Stromal cell of bone marrow (primary cell): ENCODE results near the gene TLR1.
"Not testable (repeated sequence)": the region's sequence is repeated elsewhere in the genome, so short reads cannot be mapped to it uniquely, and the experiment has no call there.

ENCODE experiments used
- DNase-seq: peaks from one replicate; pipeline ENCODE4 v3.0.0-alpha.2; 2012; ENCODE audit warnings: low read depth

Gene TLR1

DNA sequence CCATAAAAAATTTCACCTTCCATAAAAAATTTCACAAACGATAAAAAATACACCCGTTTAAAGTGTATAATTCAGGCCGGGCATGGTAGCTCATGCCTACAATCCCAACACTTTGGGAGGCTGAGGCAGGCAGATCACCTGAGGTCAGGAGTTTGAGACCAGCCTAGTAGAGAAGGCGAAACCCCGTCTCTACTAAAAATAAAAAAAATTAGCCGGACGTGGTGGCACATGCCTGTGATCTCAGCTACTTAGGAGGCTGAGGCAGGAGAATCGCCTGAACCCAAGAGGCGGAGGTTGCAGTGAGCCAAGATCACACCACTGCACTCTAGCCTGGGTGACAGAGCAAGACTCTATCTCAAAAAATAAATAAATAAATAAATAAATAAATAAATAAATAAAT lies 1.7 kb upstream of the TLR1 start:
- DNase-seq = not testable (repeated sequence)

DNA sequence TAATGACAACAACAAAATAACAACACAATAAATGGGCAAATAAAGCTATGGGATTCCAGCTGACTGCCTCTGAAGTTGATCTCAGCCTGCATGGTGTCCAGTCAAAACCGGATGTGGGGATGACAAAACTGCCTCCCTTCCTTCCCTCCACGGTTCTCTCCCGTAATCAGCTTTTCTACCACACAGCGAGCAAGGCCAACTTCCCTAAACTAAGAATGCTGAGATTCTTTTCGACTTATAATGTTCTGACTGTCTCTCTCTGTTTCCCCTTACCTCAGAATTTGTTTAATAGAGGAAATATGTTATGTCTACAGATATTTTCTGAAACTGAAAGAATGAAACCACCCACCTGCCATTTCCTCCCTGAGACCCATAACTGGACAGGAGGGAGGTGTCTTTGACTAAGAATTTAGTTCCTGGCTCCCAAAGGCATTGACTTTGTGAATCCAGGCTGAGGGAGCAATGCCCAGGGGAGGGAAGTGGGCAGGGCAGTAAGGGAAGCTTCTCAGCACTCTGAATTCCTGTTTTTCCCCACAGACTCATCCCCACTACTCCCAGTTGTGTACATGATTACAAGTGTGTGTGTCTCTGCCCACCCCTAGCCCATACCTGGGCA lies 1.0 kb upstream of the TLR1 start:
- DNase-seq = no peak

DNA sequence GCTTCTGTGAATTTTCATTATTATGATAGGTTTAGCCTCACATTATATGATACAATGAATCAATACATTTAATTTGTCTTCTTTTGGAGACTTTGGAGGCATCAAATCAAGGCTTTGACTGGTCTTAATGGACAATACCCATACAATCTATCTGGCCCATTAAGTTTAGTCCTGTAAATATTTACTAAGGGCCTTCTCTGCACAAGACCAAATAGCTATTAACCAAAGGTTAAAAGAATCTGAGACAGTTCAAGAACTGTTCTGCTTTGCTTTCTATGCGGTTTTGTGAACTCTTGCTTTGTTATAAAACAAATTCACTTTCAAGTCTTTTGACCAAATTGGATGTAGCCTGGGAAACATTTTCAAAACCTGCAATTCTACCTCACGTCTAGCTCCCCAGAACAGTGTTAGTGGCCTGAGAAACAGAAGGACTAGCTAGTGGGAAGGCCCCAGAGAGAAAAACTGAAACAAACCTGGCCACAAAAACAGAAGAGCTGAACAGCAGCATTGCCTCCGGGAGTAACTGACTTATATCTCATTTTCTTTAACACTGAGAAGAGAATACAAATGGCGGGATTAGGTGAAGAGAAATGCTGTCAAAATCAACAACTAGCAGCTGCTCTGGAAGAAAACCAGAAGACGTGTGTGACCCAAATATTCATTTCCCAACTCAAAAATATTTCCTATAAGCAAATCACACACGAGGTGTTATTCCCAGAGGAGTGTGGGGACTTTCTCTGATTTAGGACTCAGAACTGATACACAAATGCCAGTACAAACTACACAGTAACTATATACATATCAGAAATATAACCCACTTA lies 548 bp downstream of the TLR1 start:
- DNase-seq = no peak

DNA sequence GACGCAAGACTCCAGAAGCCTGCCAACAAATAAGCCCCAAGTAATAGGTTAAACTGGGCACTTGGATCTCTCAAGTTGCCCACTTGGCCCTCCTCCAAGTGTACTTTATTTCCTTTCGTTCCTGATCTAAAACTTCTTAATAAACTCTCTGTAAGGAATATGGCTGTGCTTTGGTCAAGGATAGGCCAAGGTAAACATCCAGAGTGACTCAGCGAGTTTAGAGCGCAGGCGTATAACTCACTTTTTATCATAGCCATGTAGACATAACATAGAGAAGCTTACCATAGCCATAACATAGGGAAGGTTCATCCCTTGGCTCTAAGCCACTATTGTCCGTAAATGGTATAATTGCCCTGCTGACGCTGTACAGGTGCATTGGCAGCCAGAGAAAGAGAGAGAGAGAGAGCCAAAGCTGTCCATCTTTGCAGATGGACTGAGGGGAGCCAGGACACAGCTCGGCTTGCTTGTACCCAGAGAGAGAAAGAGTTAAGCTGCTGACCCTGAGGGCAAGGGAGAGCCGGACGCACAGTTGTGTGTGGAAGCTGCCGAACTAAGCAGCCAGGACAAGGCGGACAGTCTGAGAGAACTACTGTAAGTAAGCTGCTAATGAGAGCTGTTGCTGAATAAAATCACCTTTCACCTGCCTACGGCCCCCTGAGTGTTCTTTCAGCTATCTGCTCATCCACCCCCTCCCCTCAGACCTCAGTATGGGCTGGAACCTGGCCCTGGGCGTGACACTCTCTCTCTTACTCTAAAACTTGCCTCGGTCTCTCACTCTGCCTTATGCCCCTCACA lies 1.8 kb downstream of the TLR1 start:
- DNase-seq = no peak

GRCh38 chr4:38800961-38801450 lies 3.6 kb downstream of the TLR1 start:
- DNase-seq = no peak

DNA sequence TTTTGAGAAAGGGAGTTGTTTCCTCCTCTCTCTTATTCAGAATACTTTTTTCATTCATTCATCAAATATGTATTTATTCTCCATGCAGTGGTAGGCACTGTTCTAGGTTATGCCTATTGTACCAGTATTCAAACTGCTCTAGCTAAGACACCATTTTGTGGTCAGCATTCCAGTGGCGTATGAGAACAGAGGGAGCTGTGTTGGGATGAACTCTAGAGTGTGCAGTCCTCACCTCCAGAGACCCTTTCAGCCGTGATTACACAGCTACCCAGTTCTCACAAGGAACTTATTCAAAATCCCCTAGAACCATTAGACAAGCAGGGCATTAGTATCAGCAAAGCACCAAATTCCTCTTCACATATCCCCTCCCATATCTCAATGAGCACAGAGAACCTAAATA lies 4.2 kb downstream of the TLR1 start:
- no peak for DNase-seq

GRCh38 chr4:38795087-38795486 lies 9.5 kb downstream of the TLR1 start:
- no peak for DNase-seq

DNA sequence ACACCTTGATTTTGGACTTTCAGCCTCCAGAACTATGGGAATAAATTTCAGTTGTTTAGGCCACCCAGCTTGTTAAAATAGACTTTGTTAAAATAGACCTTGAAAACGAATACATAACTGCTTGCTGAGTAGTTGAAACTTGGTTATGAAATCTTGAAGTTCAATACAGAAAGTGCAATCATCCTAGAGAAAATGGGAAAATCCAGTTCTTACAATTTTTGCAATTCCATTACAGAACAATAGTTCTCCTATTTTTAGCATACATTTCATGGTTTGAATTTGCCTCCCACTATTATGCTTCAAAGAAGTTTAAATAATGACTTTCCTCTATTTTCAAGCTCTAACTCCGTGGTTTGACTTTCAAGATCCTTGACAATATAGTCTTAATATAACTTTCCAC lies 10.5 kb downstream of the TLR1 start:
- no peak for DNase-seq

DNA sequence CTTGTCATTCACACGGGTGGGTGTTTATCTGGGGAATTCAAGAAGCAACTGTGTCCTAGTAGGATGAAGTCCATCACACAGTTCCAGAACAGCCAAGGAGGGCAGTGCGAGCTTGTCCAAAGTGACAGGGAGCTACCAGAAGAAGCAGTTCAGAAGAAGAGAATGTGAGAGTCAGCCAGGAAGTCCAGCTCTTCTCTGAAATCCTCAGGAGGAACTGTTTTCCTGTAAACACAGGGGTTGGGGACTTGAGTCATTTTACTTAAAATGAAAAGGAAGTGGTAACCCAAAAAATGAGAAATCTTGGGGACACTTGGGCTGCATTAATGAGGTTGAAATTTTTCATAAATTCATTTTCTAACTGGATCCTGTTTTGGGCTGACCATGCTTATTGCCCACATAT lies 13.6 kb downstream of the TLR1 start:
- DNase-seq = no peak

GRCh38 chr4:38788317-38788716 lies 16.3 kb downstream of the TLR1 start:
- DNase-seq = no peak

DNA sequence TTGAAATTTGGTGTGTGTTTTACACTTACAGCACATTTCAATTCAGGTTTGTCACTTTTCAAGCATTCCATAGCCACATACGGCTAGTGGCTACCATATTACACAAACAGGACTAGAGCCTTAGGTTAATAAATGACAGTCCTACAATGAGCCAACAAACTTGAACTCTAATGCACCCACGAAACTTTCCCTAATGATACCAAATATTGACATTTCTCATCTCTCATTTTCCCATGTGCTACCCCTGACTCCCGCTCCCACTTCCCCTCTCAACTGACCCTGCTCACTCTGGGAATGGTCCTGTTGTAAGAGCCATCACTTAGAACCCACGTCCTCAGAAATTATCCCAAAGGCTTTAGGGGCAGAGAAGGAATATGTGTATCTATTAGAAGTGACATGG lies 16.9 kb downstream of the TLR1 start:
- no peak for DNase-seq

DNA sequence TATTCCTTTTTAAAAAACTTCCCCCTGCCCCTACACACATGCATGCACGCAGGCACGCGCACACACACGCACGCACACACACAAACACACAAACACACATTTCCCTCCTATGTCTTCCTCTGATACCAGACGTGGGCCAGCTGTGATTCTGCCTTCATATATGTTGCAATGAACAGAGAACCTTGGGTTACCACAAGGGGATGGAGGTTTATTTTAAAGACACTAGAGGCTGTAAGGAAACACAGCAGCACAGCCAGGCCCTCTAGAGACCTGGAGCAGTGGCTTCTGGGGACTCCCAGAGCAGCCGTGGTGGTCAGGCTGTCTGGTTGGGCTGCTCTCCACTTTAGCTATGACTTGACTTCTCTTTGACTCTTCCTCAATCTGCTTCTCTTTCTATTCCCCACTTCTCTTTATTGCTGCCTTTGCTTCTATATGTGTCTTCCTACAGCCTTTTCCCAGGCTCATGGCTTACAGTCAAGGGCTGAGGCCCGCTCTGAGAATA lies 18.6 kb downstream of the TLR1 start:
- DNase-seq = no peak

DNA sequence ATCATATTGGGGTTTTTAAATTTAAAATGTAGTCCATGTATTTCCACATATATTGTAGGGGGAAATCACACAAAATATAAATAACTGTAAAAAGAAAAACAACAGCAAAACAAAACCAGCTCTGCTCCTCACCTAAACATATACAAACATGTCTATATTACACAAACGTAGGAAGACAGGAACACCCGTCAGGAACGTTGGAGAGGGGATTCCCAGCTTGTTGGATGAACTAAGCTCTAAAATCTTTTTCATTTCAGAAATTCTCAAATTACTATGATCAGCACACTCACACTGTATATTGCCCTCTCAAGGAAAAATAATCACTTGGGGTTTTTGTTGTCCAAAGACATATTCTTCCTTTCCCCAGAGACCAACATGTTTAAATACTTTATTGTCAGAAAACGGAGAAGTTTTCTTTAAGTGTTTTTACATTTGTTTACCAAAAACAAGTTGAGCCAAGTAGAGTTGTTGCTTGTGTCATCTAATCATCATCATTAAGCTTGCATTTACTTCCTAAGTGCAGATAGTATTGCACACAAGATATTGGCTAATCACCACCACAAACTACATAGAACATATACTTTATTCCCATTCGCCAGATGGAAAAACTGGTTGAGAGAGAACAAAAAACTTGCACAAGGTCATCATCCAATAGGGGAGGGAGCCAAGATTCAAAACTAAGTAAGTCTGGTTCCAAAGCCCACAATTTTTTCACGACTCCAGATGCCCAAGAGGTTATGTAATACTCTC lies 19.4 kb downstream of the TLR1 start:
- no peak for DNase-seq

DNA sequence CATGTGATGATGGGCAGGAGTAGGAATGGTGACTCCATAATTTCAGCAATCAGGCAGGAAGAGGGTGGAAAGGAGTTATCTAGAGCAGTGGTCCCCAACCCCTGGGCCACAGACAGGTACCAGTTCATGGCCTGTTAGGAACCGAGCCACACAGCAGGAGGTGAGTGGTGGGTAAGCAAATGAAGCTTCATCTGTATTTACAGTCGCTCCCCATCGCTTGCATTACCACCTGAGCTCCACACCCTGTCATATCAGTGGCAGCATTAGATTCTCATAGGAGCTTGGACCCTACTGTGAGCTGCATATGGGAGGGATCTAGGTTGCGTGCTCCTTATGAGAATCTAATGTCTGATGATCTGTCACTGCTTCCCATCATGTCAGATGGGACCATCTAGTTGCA lies 20.4 kb downstream of the TLR1 start:
- DNase-seq = no peak

GRCh38 chr4:38783109-38783460 lies 21.5 kb downstream of the TLR1 start:
- no peak for DNase-seq

DNA sequence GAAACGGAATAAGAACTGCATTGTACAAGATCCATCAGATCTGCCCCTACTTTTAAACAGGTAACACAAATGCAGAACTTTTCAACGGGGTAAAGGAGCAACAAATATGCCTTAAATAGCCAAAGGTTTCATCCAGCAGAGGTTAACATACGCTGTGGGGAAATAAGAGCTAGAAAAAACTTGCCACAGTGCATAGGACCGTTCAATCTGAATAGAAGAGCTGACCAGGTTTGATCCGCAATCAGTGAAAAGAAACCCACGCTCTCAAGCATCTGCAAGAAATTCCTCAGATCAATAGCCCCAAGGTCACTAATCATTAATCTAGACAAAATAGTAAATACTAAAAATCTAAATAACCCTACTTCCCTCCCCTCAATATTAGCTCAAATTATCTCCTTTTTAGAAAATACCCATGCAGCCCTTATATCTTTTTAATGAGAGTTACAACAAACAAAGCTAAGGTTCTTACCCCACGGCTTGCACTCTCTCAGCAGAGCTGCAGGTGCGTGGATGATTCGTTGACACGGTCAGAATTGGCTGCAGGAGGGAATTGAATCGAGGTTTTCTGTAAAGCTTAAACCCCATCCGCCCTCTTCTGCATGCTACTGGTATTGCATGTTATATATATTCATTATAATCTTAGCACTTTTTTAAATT lies 22.0 kb downstream of the TLR1 start, which contains the start of gene TLR10:
TSS of gene TLR10 (minus strand) at position 539 of the 657 bp plus-strand sequence. CDS start 7,400 bp downstream, outside the sequence.
- no peak for DNase-seq

DNA sequence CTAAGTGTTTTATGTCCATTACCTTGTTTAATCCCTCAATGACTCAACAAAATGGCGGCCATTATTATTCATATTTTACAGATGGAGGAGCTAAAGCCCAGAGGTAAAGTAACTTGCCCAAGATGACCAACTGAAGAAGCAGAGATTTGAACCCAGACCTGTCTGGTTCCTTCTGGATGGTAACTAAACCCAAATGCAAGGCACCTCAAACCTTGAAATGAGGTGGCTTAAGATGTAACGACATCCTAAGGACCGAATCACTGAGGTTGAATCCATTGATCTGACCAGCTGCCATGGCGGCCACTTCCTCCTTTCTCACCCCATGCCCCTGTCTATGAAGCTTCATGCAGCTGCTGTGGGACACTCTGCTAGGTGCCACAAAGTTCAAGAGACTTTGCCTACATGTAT lies 22.7 kb downstream of the TLR1 start:
- no peak for DNase-seq

GRCh38 chr4:38780833-38781484 lies 23.6 kb downstream of the TLR1 start:
- DNase-seq = no peak

GRCh38 chr4:38779790-38780189 lies 24.8 kb downstream of the TLR1 start:
- no peak for DNase-seq

GRCh38 chr4:38777925-38778324 lies 26.7 kb downstream of the TLR1 start:
- not testable (repeated sequence) for DNase-seq

DNA sequence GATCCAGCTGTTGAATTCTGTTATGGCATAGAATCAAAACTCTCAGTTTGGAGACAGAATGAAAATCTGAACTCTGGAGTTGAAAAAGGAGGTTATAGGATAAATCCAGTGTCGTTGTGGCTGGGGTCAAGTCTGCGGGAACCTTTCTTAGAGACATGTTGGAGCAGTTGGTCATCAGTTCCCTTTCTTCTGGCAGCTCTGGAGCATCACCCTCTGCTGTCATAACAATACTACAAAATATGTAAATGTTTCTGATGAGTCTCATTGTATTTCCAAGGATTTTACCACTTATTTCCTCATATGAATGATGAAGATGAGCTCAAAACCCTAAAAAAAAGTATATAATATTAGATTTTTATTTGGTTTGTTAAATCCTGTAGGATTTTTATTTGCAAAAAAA lies 29.3 kb downstream of the TLR1 start:
- DNase-seq = no peak
